Ectodermal cell (in vitro differentiated cells): ENCODE measurements around the gene ABHD5.

ENCODE experiments used
- H3K27ac ChIP-seq: 2 replicates; pipeline ENCODE4 v1.7.0; 2013; ENCODE audit warnings: mild to moderate bottlenecking, low read depth, low read length; ENCODE audit not compliant: insufficient read depth, poor library complexity, severe bottlenecking
- H3K27me3 ChIP-seq: 2 replicates; pipeline ENCODE4 v1.7.0; 2013; ENCODE audit warnings: mild to moderate bottlenecking, low read length; ENCODE audit not compliant: insufficient read depth, control insufficient read depth, poor library complexity, severe bottlenecking
- H3K36me3 ChIP-seq: one replicate; pipeline ENCODE4 v1.7.0; 2013; ENCODE audit warnings: low read length; ENCODE audit not compliant: control insufficient read depth, insufficient read depth
- H3K4me1 ChIP-seq: one replicate; pipeline ENCODE4 v1.7.0; 2013; ENCODE audit warnings: low read length; ENCODE audit not compliant: control insufficient read depth, insufficient read depth
- H3K4me3 ChIP-seq: 2 replicates; pipeline ENCODE4 v1.7.0; 2013; ENCODE audit warnings: low read depth, low read length, control low read depth; ENCODE audit not compliant: insufficient read depth
- H3K9me3 ChIP-seq: 2 replicates; pipeline ENCODE4 v1.7.0; 2013; ENCODE audit warnings: mild to moderate bottlenecking, low read length, moderate library complexity; ENCODE audit not compliant: control insufficient read depth
- WGBS, 2 experiments: methylation state at CpG; one replicate each; pipeline ENCODE4 v1.1.7; 2013; ENCODE audit warnings: missing lambda C conversion rate in 2 of 2; 5-methylcytosine and 5-hydroxymethylcytosine counted together

The ABHD5 gene

DNA sequence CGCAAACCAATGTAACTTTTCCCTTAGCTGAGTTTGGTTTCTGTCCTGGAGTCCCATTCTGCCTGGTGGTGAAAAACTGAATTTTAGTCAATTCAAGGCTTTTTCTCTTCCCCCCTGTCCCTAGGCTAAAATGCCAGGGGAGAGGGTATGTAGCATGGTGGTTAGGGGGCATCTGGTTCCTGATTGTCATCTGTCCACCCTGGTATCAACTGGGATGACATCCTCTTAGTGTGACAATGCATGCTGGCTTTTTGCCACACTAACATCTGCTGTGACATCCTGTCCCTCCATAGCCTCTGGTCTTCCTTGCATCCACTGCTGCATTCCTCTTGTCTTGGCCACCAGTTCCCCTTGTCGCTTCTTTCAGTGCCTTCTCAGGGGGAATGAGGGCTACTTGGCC, 73.7 kb downstream of the ABHD5 start:
- Histone ChIP-seq H3K27ac (no peak overlapping the region), H3K4me3 (no peak overlapping the region), H3K27me3 (no peaks in the 10 kb centered on the region), H3K4me1 (peaks cover 2% of the 10 kb centered on the region), H3K36me3 (no peaks in the 10 kb centered on the region), H3K9me3 (no peaks in the 10 kb centered on the region)
- 96 to 98% methylated on average over 2 of the region's 2 CpGs for WGBS, 2 experiments

GRCh38 chr3:43765521-43765971, 74.8 kb downstream of the ABHD5 start:
- no peaks in the 10 kb centered on the region for H3K4me1 ChIP-seq
- no peaks in the 10 kb centered on the region for H3K27me3 ChIP-seq
- H3K4me3 ChIP-seq, result no peak overlapping the region
- H3K9me3 ChIP-seq, result no peaks in the 10 kb centered on the region
- no peak overlapping the region for H3K27ac ChIP-seq
- WGBS, 2 experiments, result 89 to 94% methylated on average over 4 of the region's 4 CpGs
- no peaks in the 10 kb centered on the region for H3K36me3 ChIP-seq

DNA sequence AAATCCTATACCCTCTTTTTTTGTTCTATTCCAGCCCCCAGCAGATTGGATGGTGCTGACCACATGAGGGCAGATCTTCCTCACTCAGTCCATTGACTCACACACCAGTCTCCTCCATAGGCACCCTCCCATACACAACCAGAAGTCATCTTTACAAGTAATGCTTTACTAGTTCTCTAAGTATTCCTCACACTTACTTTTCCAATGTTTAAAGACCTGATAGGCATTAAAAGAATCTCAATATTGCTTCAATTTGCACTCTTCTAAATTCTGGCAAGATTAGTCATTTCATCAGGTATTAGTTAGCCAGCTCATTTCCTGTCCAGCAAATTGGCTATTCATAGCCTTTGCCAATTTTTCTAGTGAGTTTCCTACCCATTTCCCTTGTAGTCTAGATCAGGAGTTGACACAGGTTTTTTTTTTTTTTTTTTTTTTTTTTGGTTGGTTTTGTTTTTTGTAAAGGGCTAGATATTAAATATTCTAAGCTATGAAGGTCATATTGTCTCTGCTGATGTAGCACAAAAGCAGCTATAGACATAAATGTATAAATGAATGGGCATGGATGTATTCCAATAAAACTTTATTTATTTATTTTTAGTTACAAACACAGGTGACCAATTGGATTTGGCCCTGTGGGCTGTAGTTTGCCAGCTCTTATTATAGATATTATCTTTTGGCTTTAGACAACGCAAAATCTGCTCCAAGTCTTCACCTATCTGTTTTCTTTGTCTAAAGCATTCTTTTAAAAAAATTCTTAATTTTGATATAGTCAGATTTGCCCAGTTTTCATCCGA, 76.1 kb downstream of the ABHD5 start:
- WGBS, 2 experiments, result 50% methylated on average over 1 of the region's 2 CpGs; no CpG with 5 or more reads in 1 of the 2 experiments
- H3K4me3 ChIP-seq, result no peak overlapping the region
- no peak overlapping the region for H3K27ac ChIP-seq
- H3K4me1 ChIP-seq, result no peaks in the 10 kb centered on the region
- no peaks in the 10 kb centered on the region for H3K36me3 ChIP-seq
- H3K9me3 ChIP-seq, result no peaks in the 10 kb centered on the region
- H3K27me3 ChIP-seq, result no peaks in the 10 kb centered on the region

DNA sequence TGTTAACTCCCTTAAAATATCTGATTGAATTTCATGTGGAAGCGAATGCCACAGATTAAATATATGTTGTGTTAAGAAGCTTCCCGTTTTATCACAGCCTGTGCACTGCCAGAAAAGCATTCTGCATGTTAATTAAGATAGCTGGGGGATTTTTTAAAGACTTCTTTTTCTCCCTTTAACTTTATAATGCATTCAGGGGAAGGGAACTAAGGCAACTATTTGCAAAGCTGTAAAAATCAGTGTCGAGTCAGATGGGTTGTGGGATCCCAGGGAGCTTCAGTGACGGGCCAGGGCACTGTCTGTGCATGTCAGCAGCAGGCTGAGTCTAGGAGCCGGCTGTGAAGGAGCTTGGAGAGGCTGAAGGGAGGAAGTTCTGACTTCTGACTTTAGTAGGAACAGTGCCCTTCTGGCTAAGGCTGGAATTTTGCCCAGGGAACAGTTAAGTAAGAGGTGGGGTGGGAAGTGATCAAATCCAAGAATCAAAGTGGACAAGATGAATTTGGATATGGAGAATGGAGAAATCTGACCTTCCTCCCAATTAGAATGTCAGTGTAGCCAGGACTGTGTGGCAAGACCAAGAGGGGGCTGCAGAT, 77.7 kb downstream of the ABHD5 start:
- Histone ChIP-seq H3K27ac (no peak overlapping the region), H3K36me3 (no peaks in the 10 kb centered on the region), H3K4me3 (no peak overlapping the region), H3K9me3 (no peaks in the 10 kb centered on the region), H3K4me1 (no peaks in the 10 kb centered on the region), H3K27me3 (no peaks in the 10 kb centered on the region)
- WGBS, 2 experiments, result 81 to 82% methylated on average over 5 of the region's 5 CpGs

GRCh38 chr3:43769097-43769884, 78.6 kb downstream of the ABHD5 start:
- no peaks in the 10 kb centered on the region for H3K9me3 ChIP-seq
- H3K36me3 ChIP-seq, result no peaks in the 10 kb centered on the region
- H3K4me3 ChIP-seq, result peak overlapping the region; percentile 24
- WGBS, 2 experiments, result 15 to 16% methylated on average over 22 of the region's 22 CpGs
- no peaks in the 10 kb centered on the region for H3K27me3 ChIP-seq
- H3K27ac ChIP-seq, result no peak overlapping the region
- H3K4me1 ChIP-seq, result no peaks in the 10 kb centered on the region

DNA sequence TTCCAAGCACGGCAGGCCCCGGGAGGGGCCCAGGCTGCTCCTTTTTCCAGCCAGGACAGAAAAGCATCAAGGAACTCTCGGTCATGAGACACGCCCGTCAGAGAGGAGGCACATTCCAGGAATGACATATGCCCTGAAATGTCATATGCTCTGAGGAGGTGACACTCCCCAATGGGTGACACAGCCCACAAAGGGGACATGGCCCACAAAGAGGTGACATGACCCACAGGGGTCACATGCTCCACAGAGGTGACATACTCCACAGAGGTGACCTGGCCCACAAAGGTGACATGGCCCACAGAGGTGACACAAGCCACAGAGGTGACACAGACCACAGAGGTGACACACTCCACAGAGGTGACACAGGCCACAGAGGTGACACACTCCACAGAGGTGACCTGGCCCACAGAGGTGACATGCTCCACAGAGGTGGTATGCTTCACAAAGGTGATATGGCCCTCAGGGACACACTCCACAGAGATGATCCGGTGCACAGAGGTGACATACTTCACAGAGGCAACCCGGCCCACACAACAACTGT, 79.2 kb downstream of the ABHD5 start:
- no peaks in the 10 kb centered on the region for H3K4me1 ChIP-seq
- no peak overlapping the region for H3K27ac ChIP-seq
- H3K27me3 ChIP-seq, result no peaks in the 10 kb centered on the region
- WGBS, 2 experiments, result 58 to 60% methylated on average over 7 of the region's 7 CpGs
- H3K36me3 ChIP-seq, result no peaks in the 10 kb centered on the region
- no peaks in the 10 kb centered on the region for H3K9me3 ChIP-seq
- peak overlapping the region; percentile 24 for H3K4me3 ChIP-seq

GRCh38 chr3:43770426-43771103, 79.8 kb downstream of the ABHD5 start:
- H3K4me1 ChIP-seq, result no peaks in the 10 kb centered on the region
- no peak overlapping the region for H3K27ac ChIP-seq
- no peaks in the 10 kb centered on the region for H3K27me3 ChIP-seq
- no peak overlapping the region for H3K4me3 ChIP-seq
- no peaks in the 10 kb centered on the region for H3K9me3 ChIP-seq
- H3K36me3 ChIP-seq, result no peaks in the 10 kb centered on the region
- 92 to 94% methylated on average over 11 of the region's 11 CpGs for WGBS, 2 experiments

DNA sequence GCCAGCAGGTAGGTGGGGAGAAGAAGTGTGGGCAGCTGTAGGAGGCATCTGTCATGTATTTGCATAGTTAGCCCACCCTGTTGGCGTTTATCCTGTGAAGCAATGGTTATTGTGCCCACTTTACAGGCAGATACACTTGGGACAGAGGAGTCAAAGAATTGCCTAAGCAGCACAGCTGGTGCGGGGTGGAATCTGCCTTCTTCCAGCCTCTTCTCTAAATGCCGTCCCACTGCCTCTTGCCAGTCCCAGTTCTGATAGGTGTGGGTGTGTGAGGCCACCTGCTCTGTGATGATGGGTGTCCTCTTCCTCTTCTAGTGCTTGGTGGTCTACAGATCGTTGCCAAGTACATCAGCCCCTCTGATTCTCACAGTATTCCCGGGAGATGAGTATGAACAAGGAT, 80.9 kb downstream of the ABHD5 start:
- Histone ChIP-seq H3K4me3 (no peak overlapping the region), H3K4me1 (no peaks in the 10 kb centered on the region), H3K27me3 (no peaks in the 10 kb centered on the region), H3K9me3 (no peaks in the 10 kb centered on the region), H3K36me3 (no peaks in the 10 kb centered on the region), H3K27ac (no peak overlapping the region)
- 86 to 87% methylated on average over 5 of the region's 5 CpGs for WGBS, 2 experiments

DNA sequence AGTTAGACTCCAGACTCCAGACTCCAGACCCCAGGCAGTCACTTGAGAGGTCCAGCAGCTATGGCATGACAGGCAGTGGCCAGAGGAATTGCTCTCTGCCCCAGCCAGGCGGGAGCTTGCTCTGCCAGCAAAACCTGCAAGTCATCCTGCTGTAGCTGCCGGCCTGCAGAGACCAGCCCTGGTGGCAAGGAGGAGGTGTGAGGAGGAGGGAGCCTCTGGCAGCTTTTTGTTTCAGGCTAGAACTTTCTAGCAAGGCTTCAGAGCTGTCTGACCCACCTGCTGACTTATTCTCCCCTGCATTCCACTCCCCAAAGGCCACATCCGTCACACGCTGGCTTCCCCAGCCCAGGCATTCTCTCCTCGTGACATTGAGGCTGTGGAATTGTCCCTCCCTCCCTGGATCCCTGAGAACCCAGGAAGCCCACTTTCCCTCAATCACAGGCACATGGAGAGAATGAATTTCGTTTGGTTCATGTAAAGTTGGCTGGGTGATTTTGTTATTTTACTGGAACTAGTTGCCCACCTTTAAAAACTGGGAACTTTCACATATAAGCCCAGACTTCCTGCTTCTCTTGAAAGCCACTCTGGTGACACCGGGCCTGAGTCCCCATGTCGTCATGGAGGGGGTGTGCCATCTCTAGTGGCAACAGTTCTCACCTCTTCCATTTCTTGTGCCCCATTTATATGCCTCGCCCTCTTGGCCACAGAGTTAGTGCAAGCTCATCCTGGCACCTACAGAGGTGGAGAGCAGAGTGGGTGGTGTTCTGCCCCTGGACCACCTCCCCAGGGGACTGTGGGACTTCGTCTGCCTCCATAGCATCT, 82.7 kb downstream of the ABHD5 start:
- no peaks in the 10 kb centered on the region for H3K9me3 ChIP-seq
- H3K4me3 ChIP-seq, result no peak overlapping the region
- no peak overlapping the region for H3K27ac ChIP-seq
- H3K36me3 ChIP-seq, result no peaks in the 10 kb centered on the region
- 76 to 77% methylated on average over 10 of the region's 10 CpGs for WGBS, 2 experiments
- H3K4me1 ChIP-seq, result no peaks in the 10 kb centered on the region
- H3K27me3 ChIP-seq, result no peaks in the 10 kb centered on the region
